HL-60 (cell line): Measurements from ENCODE around the gene CHDH.

Experiments used
- DNase-seq, 2 experiments: peaks; one replicate each; pipeline ENCODE4 v3.0.0-alpha.2; 2010 to 2020; ENCODE audit warnings: low read depth in 1 of 2, low spot score in 1 of 2
- H3K27ac ChIP-seq: fragments of 250-450 bp; sonication (Bioruptor Pico); replicated peaks from 2 replicates; pipeline ENCODE4 v1.5.1; 2020; ENCODE audit warnings: mild to moderate bottlenecking, moderate library complexity
- H3K27me3 ChIP-seq: fragments of 250-450 bp; sonication (Bioruptor Pico); 2 replicates; pipeline ENCODE4 v1.5.1; 2021; ENCODE audit warnings: mild to moderate bottlenecking, moderate library complexity; ENCODE audit not compliant: insufficient read depth, poor library complexity, severe bottlenecking
- H3K4me3 ChIP-seq: replicated peaks from 2 replicates; pipeline ENCODE4 v1.5.1; 2011; ENCODE audit warnings: mild to moderate bottlenecking, control low read depth, low read length; ENCODE audit not compliant: insufficient read depth
- GABPA ChIP-seq: IDR thresholded peaks from 2 replicates; pipeline ENCODE4 v1.6.1; 2012; ENCODE audit warnings: low read depth
- POLR2AphosphoS5 ChIP-seq: IDR thresholded peaks from 2 replicates; pipeline ENCODE4 v1.6.1; 2012; ENCODE audit warnings: low read depth
- SPI1 ChIP-seq: IDR thresholded peaks from 2 replicates; pipeline ENCODE4 v1.6.1; 2012; ENCODE audit warnings: low read depth, mild to moderate bottlenecking, borderline replicate concordance
- TF ChIP-seq, protein P1 (sequence below): IDR thresholded peaks from 2 replicates; pipeline ENCODE4 v1.6.1; 2012; ENCODE audit warnings: low read depth; ENCODE audit not compliant: insufficient replicate concordance
- TF ChIP-seq, protein P2 (sequence below): IDR thresholded peaks from one replicate; pipeline ENCODE4 v1.5.1; 2011; ENCODE audit warnings: low read length, control low read depth, inconsistent platforms; ENCODE audit not compliant: insufficient read depth

CHDH gene

DNA sequence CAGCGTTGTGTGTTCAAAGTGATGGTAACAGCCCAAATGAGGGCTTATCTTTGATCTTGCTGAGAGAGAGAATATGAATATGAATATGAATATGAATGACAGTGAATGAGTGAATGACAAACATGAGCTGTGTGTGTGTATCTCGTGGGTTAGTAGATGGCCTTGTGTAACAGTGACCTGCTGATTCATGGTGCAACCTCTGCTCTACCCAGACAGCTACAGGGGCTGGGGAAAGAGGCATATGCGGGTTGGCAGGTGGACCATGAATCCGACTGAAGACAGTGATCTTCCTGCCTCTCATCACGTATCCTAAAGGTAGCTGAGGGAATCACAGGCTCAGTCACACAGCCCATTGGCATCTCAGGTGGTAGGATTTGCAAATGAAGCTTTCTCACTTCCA is 58.2 kb downstream of the CHDH start:
- DNase-seq = no peak
- Histone ChIP-seq H3K4me3 (no peak overlapping the region), H3K27ac (no peak overlapping the region), H3K27me3 (no peaks in the 10 kb centered on the region)
- TF ChIP-seq POLR2AphosphoS5 = no peak
- TF ChIP-seq, protein P1, sequence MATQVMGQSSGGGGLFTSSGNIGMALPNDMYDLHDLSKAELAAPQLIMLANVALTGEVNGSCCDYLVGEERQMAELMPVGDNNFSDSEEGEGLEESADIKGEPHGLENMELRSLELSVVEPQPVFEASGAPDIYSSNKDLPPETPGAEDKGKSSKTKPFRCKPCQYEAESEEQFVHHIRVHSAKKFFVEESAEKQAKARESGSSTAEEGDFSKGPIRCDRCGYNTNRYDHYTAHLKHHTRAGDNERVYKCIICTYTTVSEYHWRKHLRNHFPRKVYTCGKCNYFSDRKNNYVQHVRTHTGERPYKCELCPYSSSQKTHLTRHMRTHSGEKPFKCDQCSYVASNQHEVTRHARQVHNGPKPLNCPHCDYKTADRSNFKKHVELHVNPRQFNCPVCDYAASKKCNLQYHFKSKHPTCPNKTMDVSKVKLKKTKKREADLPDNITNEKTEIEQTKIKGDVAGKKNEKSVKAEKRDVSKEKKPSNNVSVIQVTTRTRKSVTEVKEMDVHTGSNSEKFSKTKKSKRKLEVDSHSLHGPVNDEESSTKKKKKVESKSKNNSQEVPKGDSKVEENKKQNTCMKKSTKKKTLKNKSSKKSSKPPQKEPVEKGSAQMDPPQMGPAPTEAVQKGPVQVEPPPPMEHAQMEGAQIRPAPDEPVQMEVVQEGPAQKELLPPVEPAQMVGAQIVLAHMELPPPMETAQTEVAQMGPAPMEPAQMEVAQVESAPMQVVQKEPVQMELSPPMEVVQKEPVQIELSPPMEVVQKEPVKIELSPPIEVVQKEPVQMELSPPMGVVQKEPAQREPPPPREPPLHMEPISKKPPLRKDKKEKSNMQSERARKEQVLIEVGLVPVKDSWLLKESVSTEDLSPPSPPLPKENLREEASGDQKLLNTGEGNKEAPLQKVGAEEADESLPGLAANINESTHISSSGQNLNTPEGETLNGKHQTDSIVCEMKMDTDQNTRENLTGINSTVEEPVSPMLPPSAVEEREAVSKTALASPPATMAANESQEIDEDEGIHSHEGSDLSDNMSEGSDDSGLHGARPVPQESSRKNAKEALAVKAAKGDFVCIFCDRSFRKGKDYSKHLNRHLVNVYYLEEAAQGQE = no peak

DNA sequence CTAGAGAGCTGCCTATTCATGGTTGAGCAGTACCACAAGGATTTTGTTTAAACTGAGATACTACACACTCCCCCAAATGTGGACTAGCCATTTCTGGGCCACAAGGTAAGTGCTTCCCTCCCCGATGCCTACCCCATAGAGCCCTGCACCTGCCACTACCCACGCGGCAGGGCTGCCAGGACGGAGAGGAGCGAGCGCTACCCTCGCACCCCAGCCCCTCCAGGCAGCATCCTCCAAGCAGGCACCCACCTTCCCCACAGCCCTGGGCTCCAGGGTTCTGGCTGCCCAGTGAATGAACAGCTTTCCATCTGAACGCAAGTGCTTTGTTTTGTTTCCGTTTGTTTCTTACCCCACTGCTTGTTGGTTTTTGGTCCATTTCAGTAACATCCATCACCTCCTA is 59.2 kb downstream of the CHDH start:
- DNase-seq = no peak
- TF ChIP-seq, protein P2, sequence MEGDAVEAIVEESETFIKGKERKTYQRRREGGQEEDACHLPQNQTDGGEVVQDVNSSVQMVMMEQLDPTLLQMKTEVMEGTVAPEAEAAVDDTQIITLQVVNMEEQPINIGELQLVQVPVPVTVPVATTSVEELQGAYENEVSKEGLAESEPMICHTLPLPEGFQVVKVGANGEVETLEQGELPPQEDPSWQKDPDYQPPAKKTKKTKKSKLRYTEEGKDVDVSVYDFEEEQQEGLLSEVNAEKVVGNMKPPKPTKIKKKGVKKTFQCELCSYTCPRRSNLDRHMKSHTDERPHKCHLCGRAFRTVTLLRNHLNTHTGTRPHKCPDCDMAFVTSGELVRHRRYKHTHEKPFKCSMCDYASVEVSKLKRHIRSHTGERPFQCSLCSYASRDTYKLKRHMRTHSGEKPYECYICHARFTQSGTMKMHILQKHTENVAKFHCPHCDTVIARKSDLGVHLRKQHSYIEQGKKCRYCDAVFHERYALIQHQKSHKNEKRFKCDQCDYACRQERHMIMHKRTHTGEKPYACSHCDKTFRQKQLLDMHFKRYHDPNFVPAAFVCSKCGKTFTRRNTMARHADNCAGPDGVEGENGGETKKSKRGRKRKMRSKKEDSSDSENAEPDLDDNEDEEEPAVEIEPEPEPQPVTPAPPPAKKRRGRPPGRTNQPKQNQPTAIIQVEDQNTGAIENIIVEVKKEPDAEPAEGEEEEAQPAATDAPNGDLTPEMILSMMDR = no peak
- TF ChIP-seq, protein P1 = no peak
- TF ChIP-seq SPI1 (no peak), POLR2AphosphoS5 (no peak)
- no peak overlapping the region for H3K27ac ChIP-seq
- H3K27me3 ChIP-seq = peaks cover 3% of the 10 kb centered on the region
- no peak overlapping the region for H3K4me3 ChIP-seq

DNA sequence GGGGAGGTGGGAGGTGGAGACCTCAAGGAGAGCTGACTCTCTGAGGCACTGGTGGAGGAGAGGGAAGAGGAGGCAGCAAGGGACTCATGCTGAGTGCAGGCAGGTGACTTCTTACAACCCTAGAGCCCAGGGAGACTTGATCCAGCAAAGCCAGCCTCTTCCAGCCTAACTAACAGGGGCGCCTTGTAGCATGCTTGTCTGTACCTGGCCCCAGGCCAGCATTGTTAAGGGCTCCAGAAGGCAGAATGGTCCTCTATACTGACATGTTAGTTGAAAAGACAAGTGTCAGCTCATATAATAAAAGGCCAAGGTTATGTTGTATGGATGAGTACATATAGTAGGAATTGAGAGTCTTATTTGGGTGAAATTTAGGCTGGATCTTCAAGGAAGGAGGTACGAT is 65.4 kb downstream of the CHDH start:
- Histone ChIP-seq H3K4me3 (no peak overlapping the region), H3K27ac (no peak overlapping the region), H3K27me3 (peaks cover 3% of the 10 kb centered on the region)
- TF ChIP-seq SPI1 = no peak
- no peak for TF ChIP-seq GABPA
- TF ChIP-seq, protein P2 = no peak
- no peak for TF ChIP-seq POLR2AphosphoS5
- TF ChIP-seq, protein P1 = no peak
- DNase-seq = no peak

DNA sequence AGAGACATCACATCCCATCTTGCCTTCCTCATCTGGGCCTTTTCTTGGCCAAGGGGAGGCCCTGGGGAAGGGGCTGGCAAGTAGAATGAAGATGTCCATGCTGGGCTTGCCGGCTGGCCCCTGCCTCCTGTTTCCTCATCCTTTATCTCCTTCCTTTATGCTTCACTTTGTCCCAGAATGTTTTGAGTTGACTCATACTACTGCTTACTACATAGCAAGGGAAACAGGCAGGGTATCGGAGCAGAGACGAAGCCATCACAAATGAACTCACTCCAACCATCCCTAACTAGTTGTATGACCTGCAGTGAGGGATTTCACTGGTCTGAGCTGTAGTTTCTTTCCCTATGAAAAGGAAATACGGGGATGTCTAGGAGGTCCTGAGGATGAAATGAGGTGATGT is 66.0 kb downstream of the CHDH start:
- no peak for DNase-seq
- Histone ChIP-seq H3K4me3 (no peak overlapping the region), H3K27ac (no peak overlapping the region), H3K27me3 (peaks cover 3% of the 10 kb centered on the region)
- no peak for TF ChIP-seq GABPA
